ENCODE measurements around the gene LGALS3. TPM values are rescaled to one million over a fixed set of nuclear protein-coding genes. Genes with fewer than 3 reads are reported as not detected.

Gene LGALS3
- total RNA-seq, 1 donor: 368 TPM

DNA sequence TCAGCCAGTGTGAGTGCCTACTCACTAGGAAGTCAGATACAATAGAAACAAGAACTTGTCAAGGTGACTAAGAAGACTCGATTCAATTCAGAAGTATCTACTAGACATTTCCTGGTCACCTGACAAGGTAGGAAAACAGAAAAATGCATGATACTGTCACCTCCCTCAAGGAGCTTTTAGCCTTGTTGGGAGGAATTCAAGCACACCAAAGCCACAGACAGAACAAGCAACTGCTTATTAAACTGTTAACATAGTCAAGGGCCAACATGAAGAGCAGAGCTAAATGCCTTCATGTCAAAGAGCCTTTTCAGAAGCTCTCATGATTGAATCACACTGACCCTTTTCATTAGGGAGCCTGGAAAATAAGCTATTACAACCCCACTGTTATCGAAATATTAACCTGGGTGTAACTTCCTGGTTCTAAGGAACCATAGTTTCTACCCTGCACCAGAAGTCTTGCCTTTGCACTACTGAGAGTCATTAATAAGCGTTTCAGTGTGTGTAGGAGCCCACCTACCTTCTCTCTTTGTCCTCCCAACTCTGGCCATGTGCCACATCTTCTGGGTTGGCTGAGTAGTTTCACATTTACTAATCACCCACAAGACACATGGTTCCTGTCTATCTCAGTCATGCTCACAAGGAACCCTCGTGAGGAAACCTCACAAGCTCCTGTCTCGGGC lies 31.0 kb upstream of the LGALS3 start:
- TF ChIP-seq, protein P1, sequence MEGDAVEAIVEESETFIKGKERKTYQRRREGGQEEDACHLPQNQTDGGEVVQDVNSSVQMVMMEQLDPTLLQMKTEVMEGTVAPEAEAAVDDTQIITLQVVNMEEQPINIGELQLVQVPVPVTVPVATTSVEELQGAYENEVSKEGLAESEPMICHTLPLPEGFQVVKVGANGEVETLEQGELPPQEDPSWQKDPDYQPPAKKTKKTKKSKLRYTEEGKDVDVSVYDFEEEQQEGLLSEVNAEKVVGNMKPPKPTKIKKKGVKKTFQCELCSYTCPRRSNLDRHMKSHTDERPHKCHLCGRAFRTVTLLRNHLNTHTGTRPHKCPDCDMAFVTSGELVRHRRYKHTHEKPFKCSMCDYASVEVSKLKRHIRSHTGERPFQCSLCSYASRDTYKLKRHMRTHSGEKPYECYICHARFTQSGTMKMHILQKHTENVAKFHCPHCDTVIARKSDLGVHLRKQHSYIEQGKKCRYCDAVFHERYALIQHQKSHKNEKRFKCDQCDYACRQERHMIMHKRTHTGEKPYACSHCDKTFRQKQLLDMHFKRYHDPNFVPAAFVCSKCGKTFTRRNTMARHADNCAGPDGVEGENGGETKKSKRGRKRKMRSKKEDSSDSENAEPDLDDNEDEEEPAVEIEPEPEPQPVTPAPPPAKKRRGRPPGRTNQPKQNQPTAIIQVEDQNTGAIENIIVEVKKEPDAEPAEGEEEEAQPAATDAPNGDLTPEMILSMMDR (IDR thresholded peaks at IDR 0.05; ENCODE audit: extremely low read depth, low read depth, low read length): no peak
- Histone ChIP-seq H3K36me3 (ENCODE audit: insufficient read depth, low read length) (no peaks in the 10 kb centered on the region), H3K79me2 (ENCODE audit: insufficient read depth, low read length) (no peaks in the 10 kb centered on the region), H3K9me3 (ENCODE audit: low read depth, low read length) (no peaks in the 10 kb centered on the region), H3K4me1 (ENCODE audit: insufficient read depth, low read length) (peaks cover 20% of the 10 kb centered on the region), H3K27me3 (ENCODE audit: insufficient read depth, low read length) (no peaks in the 10 kb centered on the region), H3K4me2 (ENCODE audit: insufficient read depth, low read length) (no peak overlapping the region), H2AFZ (ENCODE audit: low read length) (peak overlapping the region; percentile 61), H3K27ac (ENCODE audit: low read depth, low read length) (no peak overlapping the region), H3K4me3 (ENCODE audit: insufficient read depth, low read length) (no peak overlapping the region), H4K20me1 (ENCODE audit: insufficient read depth, low read length) (no peaks in the 10 kb centered on the region)
- no peak for DNase-seq (ENCODE audit: insufficient read length, low spot score, missing footprints)

- H3K4me1 ChIP-seq (ENCODE audit: insufficient read depth, low read length): peaks cover 25% of the 10 kb centered on the region
- H3K4me3 ChIP-seq (ENCODE audit: insufficient read depth, low read length): no peak overlapping the region
- H3K27me3 ChIP-seq (ENCODE audit: insufficient read depth, low read length): no peaks in the 10 kb centered on the region
- no peak for DNase-seq (ENCODE audit: insufficient read length, low spot score, missing footprints)
- H4K20me1 ChIP-seq (ENCODE audit: insufficient read depth, low read length): no peaks in the 10 kb centered on the region
- H3K4me2 ChIP-seq (ENCODE audit: insufficient read depth, low read length): no peak overlapping the region
- no peaks in the 10 kb centered on the region for H3K79me2 ChIP-seq (ENCODE audit: insufficient read depth, low read length)
- H2AFZ ChIP-seq (ENCODE audit: low read length): peak overlapping the region; percentile 61
- TF ChIP-seq, protein P1 (IDR thresholded peaks at IDR 0.05; ENCODE audit: extremely low read depth, low read depth, low read length): no peak
- no peaks in the 10 kb centered on the region for H3K9me3 ChIP-seq (ENCODE audit: low read depth, low read length)
- H3K36me3 ChIP-seq (ENCODE audit: insufficient read depth, low read length): no peaks in the 10 kb centered on the region
- H3K27ac ChIP-seq (ENCODE audit: low read depth, low read length): no peak overlapping the region
These were observed 30.5 kb upstream of the LGALS3 start for GRCh38 chr14:55098561-55098898.

- Histone ChIP-seq H3K79me2 (ENCODE audit: insufficient read depth, low read length) (no peaks in the 10 kb centered on the region), H4K20me1 (ENCODE audit: insufficient read depth, low read length) (no peaks in the 10 kb centered on the region), H3K27ac (ENCODE audit: low read depth, low read length) (no peak overlapping the region), H3K4me3 (ENCODE audit: insufficient read depth, low read length) (no peak overlapping the region), H2AFZ (ENCODE audit: low read length) (peak overlapping the region; percentile 81), H3K27me3 (ENCODE audit: insufficient read depth, low read length) (no peaks in the 10 kb centered on the region), H3K36me3 (ENCODE audit: insufficient read depth, low read length) (no peaks in the 10 kb centered on the region), H3K9me3 (ENCODE audit: low read depth, low read length) (no peaks in the 10 kb centered on the region), H3K4me1 (ENCODE audit: insufficient read depth, low read length) (peaks cover 31% of the 10 kb centered on the region), H3K4me2 (ENCODE audit: insufficient read depth, low read length) (no peak overlapping the region)
- TF ChIP-seq, protein P1 (IDR thresholded peaks at IDR 0.05; ENCODE audit: extremely low read depth, low read depth, low read length): no peak
- no peak for DNase-seq (ENCODE audit: insufficient read length, low spot score, missing footprints)
These were observed 29.3 kb upstream of the LGALS3 start for GRCh38 chr14:55099756-55100155.

DNA sequence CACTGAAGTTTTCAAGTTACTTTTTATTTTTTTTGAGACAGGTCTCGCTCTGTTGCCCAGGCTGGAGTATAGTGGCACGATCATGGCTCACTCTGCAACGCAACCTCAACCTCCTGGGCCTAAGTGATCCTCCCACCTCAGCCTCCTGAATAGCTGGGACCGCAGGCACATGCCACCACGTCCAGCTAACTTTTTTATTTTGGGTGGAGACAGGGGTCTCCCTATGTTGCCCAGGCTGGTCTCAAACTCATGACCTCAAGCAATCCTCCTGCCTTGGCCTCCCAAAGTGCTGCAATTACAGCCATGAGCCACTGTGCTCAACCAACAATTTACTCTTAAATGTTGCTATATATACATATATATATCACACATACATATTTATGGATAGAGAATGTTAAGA lies 27.4 kb upstream of the LGALS3 start:
- Histone ChIP-seq H4K20me1 (ENCODE audit: insufficient read depth, low read length) (no peaks in the 10 kb centered on the region), H3K4me2 (ENCODE audit: insufficient read depth, low read length) (peak overlapping the region; percentile 19), H3K79me2 (ENCODE audit: insufficient read depth, low read length) (no peaks in the 10 kb centered on the region), H3K4me1 (ENCODE audit: insufficient read depth, low read length) (peaks cover 26% of the 10 kb centered on the region), H2AFZ (ENCODE audit: low read length) (no peak overlapping the region), H3K9me3 (ENCODE audit: low read depth, low read length) (no peaks in the 10 kb centered on the region), H3K36me3 (ENCODE audit: insufficient read depth, low read length) (no peaks in the 10 kb centered on the region), H3K27ac (ENCODE audit: low read depth, low read length) (peak overlapping the region; percentile 96), H3K27me3 (ENCODE audit: insufficient read depth, low read length) (no peaks in the 10 kb centered on the region), H3K4me3 (ENCODE audit: insufficient read depth, low read length) (no peak overlapping the region)
- TF ChIP-seq, protein P1 (IDR thresholded peaks at IDR 0.05; ENCODE audit: extremely low read depth, low read depth, low read length): no peak
- no peak for DNase-seq (ENCODE audit: insufficient read length, low spot score, missing footprints)
